ENCODE results near the gene FBXO15.

GRCh38 chr18:74139411-74139810 is 8.2 kb downstream of the FBXO15 start:
- no peak for TF ChIP-seq CTCF (IDR thresholded peaks at IDR 0.05)
- TF ChIP-seq POLR2A (IDR thresholded peaks at IDR 0.05): no peak

Measured in body of pancreas (tissue), 4 donors.